GM12874 (cell line): ENCODE results near the gene NIT1.
A peak's percentile ranks its signal among the peaks of the same experiment; 100 is the strongest.

Source experiments
- TF ChIP-seq, protein P1 (sequence below): IDR thresholded peaks from 2 replicates; pipeline ENCODE4 v1.5.1; 2011; ENCODE audit warnings: low read depth, mild to moderate bottlenecking, control low read depth, low read length, moderate library complexity; ENCODE audit not compliant: insufficient read depth

Gene NIT1

DNA sequence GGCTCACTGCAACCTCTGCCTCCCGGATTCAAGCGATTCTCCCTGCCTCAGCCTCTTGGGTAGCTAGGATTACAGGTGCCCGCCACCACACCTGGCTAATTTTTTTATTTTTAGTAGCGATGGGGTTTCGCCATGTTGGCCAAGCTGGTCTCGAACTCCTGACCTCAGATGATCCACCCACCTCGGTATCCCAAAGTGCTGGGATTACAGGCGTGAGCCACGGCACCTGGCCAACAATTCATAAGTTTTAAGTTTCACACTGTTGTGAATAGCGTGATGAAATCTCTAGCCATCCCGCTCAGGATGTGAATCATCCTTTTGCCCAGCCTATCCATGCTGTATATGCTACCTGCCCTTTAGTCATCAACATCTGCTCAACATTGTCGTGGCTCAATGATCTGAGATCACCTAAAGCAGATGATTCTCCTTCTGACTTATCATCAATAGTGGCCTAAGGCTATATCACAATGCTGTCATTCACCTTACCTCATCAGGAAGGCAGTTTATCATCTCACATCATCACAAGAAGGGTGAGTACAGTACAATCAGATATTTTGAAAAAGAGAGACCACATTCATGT is 2.7 kb upstream of the NIT1 start:
- TF ChIP-seq, protein P1, sequence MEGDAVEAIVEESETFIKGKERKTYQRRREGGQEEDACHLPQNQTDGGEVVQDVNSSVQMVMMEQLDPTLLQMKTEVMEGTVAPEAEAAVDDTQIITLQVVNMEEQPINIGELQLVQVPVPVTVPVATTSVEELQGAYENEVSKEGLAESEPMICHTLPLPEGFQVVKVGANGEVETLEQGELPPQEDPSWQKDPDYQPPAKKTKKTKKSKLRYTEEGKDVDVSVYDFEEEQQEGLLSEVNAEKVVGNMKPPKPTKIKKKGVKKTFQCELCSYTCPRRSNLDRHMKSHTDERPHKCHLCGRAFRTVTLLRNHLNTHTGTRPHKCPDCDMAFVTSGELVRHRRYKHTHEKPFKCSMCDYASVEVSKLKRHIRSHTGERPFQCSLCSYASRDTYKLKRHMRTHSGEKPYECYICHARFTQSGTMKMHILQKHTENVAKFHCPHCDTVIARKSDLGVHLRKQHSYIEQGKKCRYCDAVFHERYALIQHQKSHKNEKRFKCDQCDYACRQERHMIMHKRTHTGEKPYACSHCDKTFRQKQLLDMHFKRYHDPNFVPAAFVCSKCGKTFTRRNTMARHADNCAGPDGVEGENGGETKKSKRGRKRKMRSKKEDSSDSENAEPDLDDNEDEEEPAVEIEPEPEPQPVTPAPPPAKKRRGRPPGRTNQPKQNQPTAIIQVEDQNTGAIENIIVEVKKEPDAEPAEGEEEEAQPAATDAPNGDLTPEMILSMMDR: no peak

DNA sequence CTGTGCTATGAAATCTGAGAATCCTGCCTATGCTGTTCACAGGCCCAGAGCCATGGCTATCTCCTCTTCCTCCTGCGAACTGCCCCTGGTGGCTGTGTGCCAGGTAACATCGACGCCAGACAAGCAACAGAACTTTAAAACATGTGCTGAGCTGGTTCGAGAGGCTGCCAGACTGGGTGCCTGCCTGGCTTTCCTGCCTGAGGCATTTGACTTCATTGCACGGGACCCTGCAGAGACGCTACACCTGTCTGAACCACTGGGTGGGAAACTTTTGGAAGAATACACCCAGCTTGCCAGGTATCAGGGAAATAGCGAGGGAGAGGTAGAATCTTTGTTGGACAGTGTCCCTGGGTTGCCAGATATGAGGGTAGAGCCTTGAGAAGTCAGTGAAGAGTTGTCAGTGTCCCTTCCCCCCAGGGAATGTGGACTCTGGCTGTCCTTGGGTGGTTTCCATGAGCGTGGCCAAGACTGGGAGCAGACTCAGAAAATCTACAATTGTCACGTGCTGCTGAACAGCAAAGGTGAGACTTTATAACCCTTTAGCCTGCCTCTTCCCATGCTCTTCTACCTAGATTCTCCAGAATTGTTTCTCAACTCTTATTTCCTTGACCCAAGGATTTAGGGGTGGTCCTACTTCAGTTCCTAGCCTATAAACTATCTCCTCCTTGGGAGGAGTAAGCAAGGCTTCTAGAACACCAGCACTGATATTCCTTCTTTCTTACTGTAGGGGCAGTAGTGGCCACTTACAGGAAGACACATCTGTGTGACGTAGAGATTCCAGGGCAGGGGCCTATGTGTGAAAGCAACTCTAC is 1.4 kb downstream of the NIT1 start:
- TF ChIP-seq, protein P1: peak; percentile 43

DNA sequence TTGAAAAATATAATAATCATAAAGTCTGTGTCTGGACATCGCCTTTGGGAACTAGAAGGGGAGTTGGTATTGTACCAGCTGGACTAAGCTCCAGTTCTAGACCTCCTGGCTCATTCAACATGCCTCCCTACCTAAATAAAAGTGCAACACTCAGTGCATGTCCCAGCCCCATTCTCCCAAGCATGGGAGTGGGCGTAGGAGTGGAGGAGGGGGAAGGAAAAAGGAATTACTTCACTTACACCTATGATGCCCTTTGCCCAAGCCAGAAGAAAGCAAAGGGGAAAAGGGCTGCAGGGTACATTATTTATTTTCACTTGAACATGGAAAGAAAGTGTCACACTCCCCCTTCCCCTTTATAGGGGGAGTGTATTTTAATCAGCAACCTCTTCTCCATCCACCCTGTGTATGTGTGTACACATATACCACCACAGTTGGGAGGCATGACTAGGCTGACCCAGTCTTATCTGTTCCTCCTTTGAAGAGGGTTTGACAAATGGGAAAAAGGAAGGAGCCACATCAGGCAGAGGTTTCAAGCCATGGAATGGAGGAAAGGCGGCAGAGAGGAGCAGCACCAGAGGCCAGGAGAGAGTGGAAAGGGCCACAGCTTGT is 3.2 kb downstream of the NIT1 start:
- TF ChIP-seq, protein P1: no peak

DNA sequence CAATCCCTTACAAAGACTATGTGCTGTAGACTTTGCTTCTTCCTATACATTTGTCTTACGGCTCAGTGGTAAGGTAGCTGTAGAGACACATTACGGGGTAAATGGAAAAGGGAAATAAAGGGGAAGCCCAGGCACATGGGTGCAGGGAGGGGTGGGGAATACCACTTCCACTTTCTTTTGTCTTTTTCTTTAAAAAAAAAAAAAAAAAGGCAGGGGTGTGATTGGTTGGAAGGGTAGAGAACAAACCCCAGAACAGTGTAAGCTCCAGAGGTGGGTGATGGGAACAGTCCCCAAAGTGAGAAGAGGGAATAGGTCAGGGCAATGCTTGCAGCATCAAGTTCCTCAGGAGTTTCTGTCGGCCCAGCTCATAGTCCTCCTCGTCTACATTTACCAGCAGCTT is 3.9 kb downstream of the NIT1 start:
- TF ChIP-seq, protein P1: no peak

DNA sequence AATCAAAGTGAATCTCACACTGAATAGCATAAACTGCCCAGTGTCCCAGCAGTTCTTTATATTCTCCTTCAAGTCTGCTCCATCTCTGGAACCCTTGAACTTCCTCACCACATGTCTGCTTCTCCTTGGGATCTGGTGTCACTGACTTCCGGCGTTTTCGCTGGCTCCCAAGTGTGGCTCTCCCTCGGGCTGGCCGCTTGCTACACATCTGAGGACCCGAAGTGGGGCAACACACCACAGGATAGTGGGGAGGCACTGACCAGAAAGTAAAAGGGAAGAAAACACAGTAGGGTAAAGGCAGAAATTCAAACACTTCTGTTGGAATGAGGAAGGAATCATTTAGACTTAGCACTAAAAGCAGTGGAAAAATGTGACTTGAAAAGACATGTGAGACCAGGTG is 5.1 kb downstream of the NIT1 start:
- TF ChIP-seq, protein P1: no peak

DNA sequence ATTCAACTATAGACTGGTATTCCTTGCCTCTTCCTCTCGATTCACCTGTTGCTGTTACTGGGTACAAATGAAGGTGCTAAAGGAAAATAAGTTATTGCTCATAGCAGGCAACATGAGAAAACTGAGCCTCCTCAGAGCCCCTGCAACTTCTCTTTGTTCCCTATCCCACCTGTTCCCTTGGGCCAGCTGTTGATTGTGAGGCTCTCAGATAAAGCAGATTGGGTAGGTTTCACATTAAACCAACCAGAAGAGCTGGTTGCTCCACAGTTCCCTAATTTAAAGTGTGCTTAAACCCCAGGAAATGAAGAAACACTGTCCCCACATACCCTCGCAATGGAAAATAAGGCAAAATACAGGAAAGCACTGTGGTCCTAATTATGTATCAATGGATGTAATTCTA is 9.7 kb downstream of the NIT1 start:
- TF ChIP-seq, protein P1: no peak

DNA sequence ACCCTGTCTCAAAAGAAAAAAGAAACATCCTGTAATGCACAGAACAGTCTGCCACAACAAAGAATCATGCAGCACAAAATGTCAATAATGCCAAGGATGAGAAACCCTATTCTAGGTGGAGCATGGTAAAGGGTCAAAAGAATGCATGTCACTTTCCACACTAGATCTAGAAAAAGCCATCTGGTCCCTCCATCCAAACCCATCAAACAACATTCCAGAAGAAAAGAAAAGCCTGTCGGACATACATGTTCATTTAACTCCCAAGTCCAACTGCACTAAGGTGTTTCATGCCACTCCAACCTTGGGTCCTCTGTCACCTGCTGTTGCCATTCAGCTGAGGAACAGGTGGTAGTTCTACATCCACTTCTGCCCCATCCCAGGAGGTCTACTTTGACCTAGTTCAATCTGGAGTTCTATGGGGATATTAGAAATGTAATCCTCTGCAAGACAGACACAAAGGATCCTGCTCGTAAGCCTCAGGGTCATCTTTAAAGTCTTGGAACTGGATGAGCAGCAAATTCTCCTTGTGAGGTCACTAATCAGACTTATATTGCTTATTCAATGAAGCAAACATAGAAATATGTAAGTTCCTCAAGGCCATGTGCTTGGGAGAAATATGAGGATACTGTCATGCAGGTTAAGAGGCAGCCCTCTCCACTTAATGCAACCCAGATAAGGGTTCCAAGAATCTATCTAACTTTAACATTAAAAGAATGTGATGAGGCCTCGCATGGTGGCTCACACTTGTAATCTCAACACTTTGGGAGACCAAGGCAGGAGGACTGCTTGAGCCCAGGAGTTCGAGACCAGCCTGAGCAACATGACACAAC is 10.9 kb downstream of the NIT1 start:
- TF ChIP-seq, protein P1: no peak
